Measurements from ENCODE around the gene COPS7A. TPM values are rescaled to one million over a fixed set of nuclear protein-coding genes. Genes with fewer than 3 reads are reported as not detected.

The COPS7A gene
- total RNA-seq, 2 donors from 2014 or later, result 69.9 to 78.2 TPM

- H3K4me3 ChIP-seq, result peak within 1 kb of the TSS; percentile 95
- peak within 1 kb of the TSS; percentile 94 to 99 for H3K27ac ChIP-seq
- no peaks in the 10 kb centered on the region for H3K27me3 ChIP-seq (replicated peaks; ENCODE audit: insufficient read depth)
- H3K36me3 ChIP-seq, result no peaks in the 10 kb centered on the region
- H3K9me3 ChIP-seq, result no peaks in the 10 kb centered on the region
- ATAC-seq (ENCODE audit: insufficient number of reproducible peaks, low FRiP score, low read depth) (peak; percentile 90), DNase-seq (ENCODE audit: low spot score) (peak; percentile 87)
- TF ChIP-seq, protein P1, sequence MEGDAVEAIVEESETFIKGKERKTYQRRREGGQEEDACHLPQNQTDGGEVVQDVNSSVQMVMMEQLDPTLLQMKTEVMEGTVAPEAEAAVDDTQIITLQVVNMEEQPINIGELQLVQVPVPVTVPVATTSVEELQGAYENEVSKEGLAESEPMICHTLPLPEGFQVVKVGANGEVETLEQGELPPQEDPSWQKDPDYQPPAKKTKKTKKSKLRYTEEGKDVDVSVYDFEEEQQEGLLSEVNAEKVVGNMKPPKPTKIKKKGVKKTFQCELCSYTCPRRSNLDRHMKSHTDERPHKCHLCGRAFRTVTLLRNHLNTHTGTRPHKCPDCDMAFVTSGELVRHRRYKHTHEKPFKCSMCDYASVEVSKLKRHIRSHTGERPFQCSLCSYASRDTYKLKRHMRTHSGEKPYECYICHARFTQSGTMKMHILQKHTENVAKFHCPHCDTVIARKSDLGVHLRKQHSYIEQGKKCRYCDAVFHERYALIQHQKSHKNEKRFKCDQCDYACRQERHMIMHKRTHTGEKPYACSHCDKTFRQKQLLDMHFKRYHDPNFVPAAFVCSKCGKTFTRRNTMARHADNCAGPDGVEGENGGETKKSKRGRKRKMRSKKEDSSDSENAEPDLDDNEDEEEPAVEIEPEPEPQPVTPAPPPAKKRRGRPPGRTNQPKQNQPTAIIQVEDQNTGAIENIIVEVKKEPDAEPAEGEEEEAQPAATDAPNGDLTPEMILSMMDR (IDR thresholded peaks at IDR 0.05), result peak; percentile 33
- H3K4me1 ChIP-seq (ENCODE audit: control insufficient read depth in 1 of 2, low read depth in 2 of 2), result peaks cover 31 to 52% of the 10 kb centered on the region in 2 donors
These were observed 34.6 kb upstream of the COPS7A start, which contains the start of gene ZNF384 for GRCh38 chr12:6688999-6689882. ZNF384 (minus strand) TSS chr12:6689375; CDS start chr12:6679520, 9,855 bp downstream.

GRCh38 chr12:6691473-6691872 is 32.4 kb upstream of the COPS7A start:
- peaks cover 24 to 33% of the 10 kb centered on the region in 2 donors for H3K4me1 ChIP-seq (ENCODE audit: control insufficient read depth in 1 of 2, low read depth in 2 of 2)

DNA sequence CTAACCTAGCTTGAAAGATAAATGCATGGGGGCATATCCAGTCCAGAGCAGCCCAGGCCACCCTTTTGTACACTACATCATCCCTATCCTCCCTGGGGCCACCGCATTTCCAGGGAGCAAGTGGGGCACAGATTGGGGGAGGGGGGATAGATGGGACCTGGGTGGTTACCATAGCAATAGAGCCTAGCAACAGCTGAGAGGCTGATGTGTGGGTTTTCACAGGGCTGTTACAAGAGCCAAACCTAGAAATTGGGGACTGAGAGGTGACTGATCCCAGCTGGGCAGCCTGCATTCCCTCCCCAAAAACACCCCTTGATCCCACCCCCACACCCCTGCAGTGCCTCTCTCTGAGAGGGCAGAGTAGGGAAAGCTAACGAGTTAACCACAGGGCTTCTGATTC is 31.0 kb upstream of the COPS7A start:
- TF ChIP-seq, protein P1 (IDR thresholded peaks at IDR 0.05), result no peak
- Histone ChIP-seq H3K4me3 (no peak overlapping the region), H3K27me3 (replicated peaks; ENCODE audit: insufficient read depth) (no peaks in the 10 kb centered on the region), H3K9me3 (no peaks in the 10 kb centered on the region), H3K4me1 (ENCODE audit: control insufficient read depth in 1 of 2, low read depth in 2 of 2) (peaks cover 11 to 19% of the 10 kb centered on the region in 2 donors), H3K36me3 (no peaks in the 10 kb centered on the region), H3K27ac (no peak overlapping the region)
- ATAC-seq (ENCODE audit: insufficient number of reproducible peaks, low FRiP score, low read depth), result no peak
- DNase-seq (ENCODE audit: low spot score), result no peak

More at GRCh38 chr12:6691473-6691872, 32.4 kb upstream of the COPS7A start:
- Histone ChIP-seq H3K27ac (no peak overlapping the region), H3K4me3 (no peak overlapping the region), H3K36me3 (no peaks in the 10 kb centered on the region), H3K27me3 (replicated peaks; ENCODE audit: insufficient read depth) (no peaks in the 10 kb centered on the region), H3K9me3 (no peaks in the 10 kb centered on the region)
- no peak for ATAC-seq (ENCODE audit: insufficient number of reproducible peaks, low FRiP score, low read depth)
- DNase-seq (ENCODE audit: low spot score), result no peak
- TF ChIP-seq, protein P1 (IDR thresholded peaks at IDR 0.05), result no peak

GRCh38 chr12:6693832-6694355 is 30.0 kb upstream of the COPS7A start:
- Histone ChIP-seq H3K36me3 (no peaks in the 10 kb centered on the region), H3K9me3 (no peaks in the 10 kb centered on the region), H3K4me1 (ENCODE audit: control insufficient read depth in 1 of 2, low read depth in 2 of 2) (peaks cover 7 to 12% of the 10 kb centered on the region in 2 donors), H3K27ac (no peak overlapping the region), H3K4me3 (no peak overlapping the region), H3K27me3 (replicated peaks; ENCODE audit: insufficient read depth) (no peaks in the 10 kb centered on the region)
- TF ChIP-seq, protein P1 (IDR thresholded peaks at IDR 0.05), result no peak
- DNase-seq (ENCODE audit: low spot score) (no peak), ATAC-seq (ENCODE audit: insufficient number of reproducible peaks, low FRiP score, low read depth) (no peak)

DNA sequence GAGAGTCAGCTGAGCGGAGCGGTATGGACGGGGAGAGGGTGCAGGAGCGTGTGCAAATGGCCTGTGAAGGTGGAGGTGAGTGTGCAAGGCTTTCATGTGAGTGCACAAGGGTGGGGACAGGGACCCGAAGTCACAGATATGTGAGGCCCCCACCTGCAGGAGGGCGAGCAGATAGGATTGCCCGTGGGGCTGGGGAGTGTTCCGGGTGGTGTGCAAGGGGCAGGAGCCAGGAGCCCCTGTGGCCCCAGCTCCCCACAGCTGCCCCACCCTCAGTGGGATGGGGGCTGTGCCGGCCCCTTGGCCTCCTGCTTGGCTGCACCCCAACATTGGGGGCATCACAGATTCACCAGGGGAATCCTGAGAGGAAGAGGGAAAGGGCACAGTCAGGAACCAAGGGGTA is 29.1 kb upstream of the COPS7A start:
- no peak for DNase-seq (ENCODE audit: low spot score)
- ATAC-seq (ENCODE audit: insufficient number of reproducible peaks, low FRiP score, low read depth), result no peak
- Histone ChIP-seq H3K4me3 (no peak overlapping the region), H3K27ac (no peak overlapping the region), H3K9me3 (no peaks in the 10 kb centered on the region), H3K36me3 (no peaks in the 10 kb centered on the region), H3K27me3 (replicated peaks; ENCODE audit: insufficient read depth) (no peaks in the 10 kb centered on the region), H3K4me1 (ENCODE audit: control insufficient read depth in 1 of 2, low read depth in 2 of 2) (peaks cover 7 to 20% of the 10 kb centered on the region in 2 donors)
- TF ChIP-seq, protein P1 (IDR thresholded peaks at IDR 0.05), result no peak
